Measurements from ENCODE around the gene CIART.
A peak's percentile ranks its signal among the peaks of the same experiment; 100 is the strongest.

DNA sequence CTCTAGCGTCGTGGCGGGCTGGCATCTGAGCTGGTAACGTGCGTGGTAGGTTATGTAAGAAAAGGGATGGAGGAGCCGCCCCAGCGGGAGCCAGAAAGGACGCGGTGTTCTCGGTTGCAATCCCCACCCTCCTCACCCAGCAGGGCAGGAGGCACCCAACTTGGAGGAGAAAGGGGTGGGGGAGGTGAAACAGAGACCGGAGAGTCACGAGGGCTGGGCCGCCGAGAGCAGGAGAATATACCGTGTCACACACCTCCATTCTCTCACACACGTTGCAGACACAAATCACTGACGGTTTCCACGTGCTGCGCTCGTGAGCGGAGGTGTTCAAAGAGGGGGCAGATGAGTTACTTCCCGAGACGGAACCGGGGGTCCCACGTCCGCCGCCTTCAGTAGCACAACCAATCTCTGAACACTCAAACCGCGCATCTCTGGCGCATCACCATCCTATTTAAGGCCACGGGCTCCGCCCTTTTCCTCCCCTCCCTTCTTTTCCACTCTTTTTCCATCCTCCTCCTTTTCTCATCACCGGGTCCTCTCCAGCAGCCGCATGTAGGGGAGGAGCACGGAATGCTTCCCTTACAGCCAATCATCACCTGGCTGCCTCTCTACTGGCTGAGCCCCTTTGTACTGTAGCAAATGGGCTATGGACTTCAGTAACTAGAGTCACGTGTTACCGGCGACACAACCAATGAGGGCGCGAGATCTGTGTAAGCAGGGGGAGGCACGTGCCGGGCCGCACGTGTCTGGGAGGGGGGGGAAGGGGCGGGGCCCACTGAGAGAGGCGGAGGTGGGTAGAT is at the start of gene CIART:
- no peak for TF ChIP-seq CTCF (IDR thresholded peaks at IDR 0.05)
- TF ChIP-seq POLR2A (IDR thresholded peaks at IDR 0.05): peak in 2 of 4 donors; percentile 34 to 37
- peak; percentile 16 to 63 for TF ChIP-seq POLR2AphosphoS5 (IDR thresholded peaks at IDR 0.05)
- TF ChIP-seq EP300 (IDR thresholded peaks at IDR 0.05): peak in 2 of 4 donors; percentile 42 to 63

Measured in upper lobe of left lung (tissue), 4 donors.